Measurements from ENCODE around the gene ARHGAP20. TPM values are rescaled to one million over a fixed set of nuclear protein-coding genes. Genes with fewer than 3 reads are reported as not detected.
"Not testable (repeated sequence)": the region's sequence is repeated elsewhere in the genome, so short reads cannot be mapped to it uniquely, and the experiment has no call there.

ARHGAP20 gene
- total and polyA plus RNA-seq, 2 experiments from 2014 or later: 0.30 to 0.35 TPM

DNA sequence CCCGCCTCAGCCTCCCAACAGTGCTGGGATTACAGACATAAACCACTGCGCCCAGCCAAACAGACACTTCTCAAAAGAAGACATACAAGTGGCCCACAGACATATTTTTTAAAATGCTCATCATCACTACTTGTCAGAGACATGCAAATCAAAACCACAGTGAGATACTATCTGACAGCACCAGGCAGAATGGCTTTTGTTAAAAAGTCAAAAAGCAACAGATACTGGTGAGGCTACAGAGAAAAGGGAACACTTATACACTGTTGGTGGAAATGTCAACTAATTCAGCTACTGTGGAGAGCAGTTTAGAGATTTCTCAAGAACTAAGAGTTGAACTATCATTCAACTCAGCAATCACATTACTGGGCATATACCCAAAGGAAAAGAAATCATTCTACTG, 67.0 kb downstream of the ARHGAP20 start:
- Histone ChIP-seq H3K4me1 (ENCODE audit: low read depth) (no peaks in the 10 kb centered on the region), H3K36me3 (no peaks in the 10 kb centered on the region), H3K27ac (no peak overlapping the region), H3K27me3 (no peaks in the 10 kb centered on the region), H3K4me3 (no peak overlapping the region), H3K9me3 (ENCODE audit: low read depth) (no peaks in the 10 kb centered on the region)
- TF ChIP-seq, protein P1, sequence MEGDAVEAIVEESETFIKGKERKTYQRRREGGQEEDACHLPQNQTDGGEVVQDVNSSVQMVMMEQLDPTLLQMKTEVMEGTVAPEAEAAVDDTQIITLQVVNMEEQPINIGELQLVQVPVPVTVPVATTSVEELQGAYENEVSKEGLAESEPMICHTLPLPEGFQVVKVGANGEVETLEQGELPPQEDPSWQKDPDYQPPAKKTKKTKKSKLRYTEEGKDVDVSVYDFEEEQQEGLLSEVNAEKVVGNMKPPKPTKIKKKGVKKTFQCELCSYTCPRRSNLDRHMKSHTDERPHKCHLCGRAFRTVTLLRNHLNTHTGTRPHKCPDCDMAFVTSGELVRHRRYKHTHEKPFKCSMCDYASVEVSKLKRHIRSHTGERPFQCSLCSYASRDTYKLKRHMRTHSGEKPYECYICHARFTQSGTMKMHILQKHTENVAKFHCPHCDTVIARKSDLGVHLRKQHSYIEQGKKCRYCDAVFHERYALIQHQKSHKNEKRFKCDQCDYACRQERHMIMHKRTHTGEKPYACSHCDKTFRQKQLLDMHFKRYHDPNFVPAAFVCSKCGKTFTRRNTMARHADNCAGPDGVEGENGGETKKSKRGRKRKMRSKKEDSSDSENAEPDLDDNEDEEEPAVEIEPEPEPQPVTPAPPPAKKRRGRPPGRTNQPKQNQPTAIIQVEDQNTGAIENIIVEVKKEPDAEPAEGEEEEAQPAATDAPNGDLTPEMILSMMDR (IDR thresholded peaks at IDR 0.05; ENCODE audit: low read depth, low read length): no peak
- DNase-seq (ENCODE audit: low read depth in 1 of 2, low spot score in 1 of 2): no peak

DNA sequence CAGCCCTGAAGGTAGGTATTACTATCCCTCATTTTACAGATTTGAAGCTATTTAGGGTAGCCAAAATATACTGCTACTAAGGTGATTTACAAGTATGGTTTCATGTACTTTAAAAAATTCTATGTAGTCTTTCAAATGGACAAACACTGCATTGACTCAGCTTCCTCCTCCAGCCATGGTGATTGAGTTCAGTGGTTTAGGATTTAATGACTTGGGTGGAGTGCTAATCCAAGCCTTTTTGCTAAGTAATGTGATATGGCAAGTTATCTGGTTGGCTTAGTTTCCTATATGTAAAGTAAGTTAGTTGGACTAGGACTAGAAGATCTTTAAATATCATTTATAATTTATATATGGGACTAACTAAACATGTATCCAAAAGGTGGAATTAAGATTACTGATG, 77.9 kb downstream of the ARHGAP20 start:
- H3K9me3 ChIP-seq (ENCODE audit: low read depth): no peaks in the 10 kb centered on the region
- H3K36me3 ChIP-seq: no peaks in the 10 kb centered on the region
- no peak overlapping the region for H3K27ac ChIP-seq
- no peaks in the 10 kb centered on the region for H3K4me1 ChIP-seq (ENCODE audit: low read depth)
- TF ChIP-seq, protein P1 (IDR thresholded peaks at IDR 0.05; ENCODE audit: low read depth, low read length): no peak
- H3K27me3 ChIP-seq: no peaks in the 10 kb centered on the region
- DNase-seq (ENCODE audit: low read depth in 1 of 2, low spot score in 1 of 2): no peak
- no peak overlapping the region for H3K4me3 ChIP-seq

DNA sequence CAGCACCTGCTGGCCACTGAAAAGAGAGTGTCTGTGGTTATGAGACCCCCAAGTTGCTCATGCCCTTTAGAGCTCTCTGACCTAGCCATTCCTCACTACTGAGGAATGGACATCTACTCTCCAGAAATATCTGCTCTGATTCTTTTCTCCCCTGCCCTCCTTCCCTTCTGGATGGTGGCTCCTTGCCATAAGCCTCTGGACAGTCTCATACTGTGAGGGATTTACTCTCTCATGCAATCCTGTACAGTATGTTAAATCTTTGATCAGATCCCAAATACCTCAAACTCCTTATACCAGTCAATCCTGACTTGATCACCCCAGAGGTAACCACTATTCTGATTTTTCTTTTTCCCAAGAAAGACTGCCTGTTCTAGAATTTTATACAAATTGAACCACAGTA, 80.7 kb downstream of the ARHGAP20 start:
- Histone ChIP-seq H3K4me3 (no peak overlapping the region), H3K27ac (no peak overlapping the region), H3K9me3 (ENCODE audit: low read depth) (no peaks in the 10 kb centered on the region), H3K36me3 (no peaks in the 10 kb centered on the region), H3K4me1 (ENCODE audit: low read depth) (no peaks in the 10 kb centered on the region), H3K27me3 (no peaks in the 10 kb centered on the region)
- no peak for DNase-seq (ENCODE audit: low read depth in 1 of 2, low spot score in 1 of 2)
- TF ChIP-seq, protein P1 (IDR thresholded peaks at IDR 0.05; ENCODE audit: low read depth, low read length): no peak

DNA sequence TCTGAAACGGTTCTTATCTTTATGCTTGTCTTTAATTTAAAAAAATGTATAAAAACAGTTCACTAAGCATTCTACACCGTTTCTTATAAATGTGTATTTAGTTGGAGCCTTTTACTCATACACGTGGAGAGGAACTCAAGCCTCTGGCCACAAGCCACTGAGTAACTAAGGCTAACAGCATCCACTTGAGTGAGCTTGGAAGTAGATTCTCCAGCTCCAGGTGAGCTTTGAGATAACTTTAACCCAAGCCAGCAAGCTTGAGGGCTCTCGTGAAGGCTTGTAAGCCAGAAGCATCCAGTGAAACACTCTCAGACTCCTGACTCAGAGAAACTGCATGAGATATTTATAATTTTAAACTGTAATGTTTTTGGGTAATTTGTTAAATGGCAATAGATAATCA, 82.6 kb downstream of the ARHGAP20 start:
- no peak for DNase-seq (ENCODE audit: low read depth in 1 of 2, low spot score in 1 of 2)
- H3K4me1 ChIP-seq (ENCODE audit: low read depth): no peaks in the 10 kb centered on the region
- H3K36me3 ChIP-seq: no peaks in the 10 kb centered on the region
- H3K27ac ChIP-seq: no peak overlapping the region
- no peak overlapping the region for H3K4me3 ChIP-seq
- TF ChIP-seq, protein P1 (IDR thresholded peaks at IDR 0.05; ENCODE audit: low read depth, low read length): no peak
- H3K27me3 ChIP-seq: no peaks in the 10 kb centered on the region
- H3K9me3 ChIP-seq (ENCODE audit: low read depth): no peaks in the 10 kb centered on the region

DNA sequence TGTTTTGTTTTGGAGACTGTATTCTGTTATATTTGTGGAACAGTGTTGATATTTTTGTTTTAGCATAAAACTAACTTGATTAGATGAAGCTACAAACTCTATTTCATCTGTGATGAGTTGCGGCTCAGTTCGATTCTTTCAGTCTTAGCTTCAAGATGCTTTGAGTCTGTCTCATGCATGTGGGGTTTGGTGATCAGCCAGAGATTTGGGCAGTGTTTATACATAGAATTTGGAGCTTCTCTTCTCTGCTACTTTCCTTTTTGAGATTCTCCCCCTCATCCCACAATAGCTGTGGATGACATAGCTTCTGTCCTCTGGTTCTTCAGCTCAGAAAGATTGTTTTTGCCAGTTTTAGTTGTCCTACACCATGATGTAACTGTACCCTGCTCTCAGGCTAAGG, 90.4 kb downstream of the ARHGAP20 start:
- TF ChIP-seq, protein P1 (IDR thresholded peaks at IDR 0.05; ENCODE audit: low read depth, low read length): no peak
- H3K4me1 ChIP-seq (ENCODE audit: low read depth): no peaks in the 10 kb centered on the region

DNA sequence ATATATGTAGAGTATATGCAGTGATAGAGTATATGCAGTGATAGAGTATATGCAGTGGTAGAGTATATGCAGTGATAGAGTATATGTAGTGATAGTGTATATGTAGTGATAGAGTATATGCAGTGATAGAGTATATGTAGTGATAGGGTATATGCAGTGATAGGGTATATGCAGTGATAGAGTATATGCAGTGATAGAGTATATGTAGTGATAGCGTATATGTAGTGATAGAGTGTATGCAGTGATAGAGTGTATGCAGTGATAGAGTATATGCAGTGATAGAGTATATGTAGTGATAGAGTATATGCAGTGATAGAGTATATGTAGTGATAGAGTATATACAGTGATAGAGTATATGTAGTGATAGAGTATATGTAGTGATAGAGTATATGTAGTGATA, 92.9 kb downstream of the ARHGAP20 start:
- not testable (repeated sequence) for H3K27ac ChIP-seq; H3K4me1 ChIP-seq (ENCODE audit: low read depth); DNase-seq (ENCODE audit: low read depth in 1 of 2, low spot score in 1 of 2); H3K9me3 ChIP-seq (ENCODE audit: low read depth); H3K4me3 ChIP-seq; H3K36me3 ChIP-seq; H3K27me3 ChIP-seq

More for the DNA sequence above, 90.4 kb downstream of the ARHGAP20 start:
- H3K27me3 ChIP-seq: no peaks in the 10 kb centered on the region
- H3K27ac ChIP-seq: no peak overlapping the region
- H3K9me3 ChIP-seq (ENCODE audit: low read depth): no peaks in the 10 kb centered on the region
- H3K36me3 ChIP-seq: no peaks in the 10 kb centered on the region
- H3K4me3 ChIP-seq: no peak overlapping the region
- DNase-seq (ENCODE audit: low read depth in 1 of 2, low spot score in 1 of 2): peak in 1 of 2 donors; percentile 12

All from cardiac muscle cell (in vitro differentiated cells and primary cell).